A673 (cell line): ENCODE measurements around the gene GZF1. TPM values are rescaled to one million over a fixed set of nuclear protein-coding genes. Genes with fewer than 3 reads are reported as not detected.

Source experiments
- BruUV-seq: library from RNA; stranded (reverse); fragments of 400-500 nt; replicated peaks from 2 replicates; lab custom pipeline; 2021; lab: Mats Ljungman, UMichigan
- CTCF ChIA-PET: fragments of 300-600 bp; sonication (Branson Sonifier 250); formaldehyde crosslinking; loops from one replicate; lab custom pipeline; 2022; ENCODE audit warnings: antibody characterized with exemption; lab: Charles Lee
- POLR2A ChIA-PET: fragments of 300-600 bp; sonication (Branson Sonifier 250); formaldehyde crosslinking; loops from one replicate; lab custom pipeline; 2022; ENCODE audit warnings: antibody characterized with exemption; ENCODE audit not compliant: low non-redundant PET; lab: Charles Lee
- DNase-seq: peaks from one replicate; pipeline ENCODE4 v3.0.0-alpha.2; 2015; ENCODE audit warnings: low spot score
- H3K27ac ChIP-seq: fragments of 200-600 bp; sonication (generic); 2 replicates; pipeline ENCODE4 v1.5.1; 2016; ENCODE audit warnings: mixed run types, low read depth, mild to moderate bottlenecking, mixed read lengths, antibody characterized with exemption, low read length; ENCODE audit not compliant: poor library complexity, severe bottlenecking
- H3K27me3 ChIP-seq: fragments of 200-600 bp; sonication (generic); replicated peaks from 2 replicates; pipeline ENCODE4 v1.6.1; 2017; ENCODE audit warnings: mixed run types, low read depth, mild to moderate bottlenecking, mixed read lengths, antibody characterized with exemption, low read length; ENCODE audit not compliant: insufficient read depth, poor library complexity
- H3K36me3 ChIP-seq: fragments of 200-600 bp; sonication (generic); 2 replicates; pipeline ENCODE4 v1.6.1; 2016; ENCODE audit warnings: mixed run types, mild to moderate bottlenecking, mixed read lengths, antibody characterized with exemption, low read length; ENCODE audit not compliant: insufficient read depth, poor library complexity, severe bottlenecking
- H3K4me1 ChIP-seq: fragments of 200-600 bp; sonication (generic); 2 replicates; pipeline ENCODE4 v1.6.1; 2017; ENCODE audit warnings: mixed run types, mild to moderate bottlenecking, mixed read lengths, antibody characterized with exemption, low read length; ENCODE audit not compliant: insufficient read depth, poor library complexity, severe bottlenecking
- H3K4me3 ChIP-seq: fragments of 200-600 bp; sonication (generic); 2 replicates; pipeline ENCODE4 v1.5.1; 2016; ENCODE audit warnings: low read depth, mixed run types, mild to moderate bottlenecking, mixed read lengths, low read length; ENCODE audit not compliant: poor library complexity, severe bottlenecking
- H3K9me3 ChIP-seq: fragments of 200-600 bp; sonication (generic); 2 replicates; pipeline ENCODE4 v1.6.1; 2016; ENCODE audit warnings: mixed run types, low read depth, mild to moderate bottlenecking, mixed read lengths, antibody characterized with exemption, low read length; ENCODE audit not compliant: poor library complexity, severe bottlenecking
- EZH2 ChIP-seq: fragments of 200-600 bp; sonication (generic); IDR thresholded peaks from 2 replicates; pipeline ENCODE4 v1.6.1; 2017; ENCODE audit warnings: borderline replicate concordance, low read depth, mild to moderate bottlenecking, mixed read lengths, antibody characterized with exemption, low read length; ENCODE audit not compliant: poor library complexity, severe bottlenecking
- intact Hi-C: fragments of 100-400 bp; cut with micrococcal nuclease; formaldehyde crosslinking; loops from one replicate; pipeline ENCODE4 v1.10.0; 2022; ENCODE audit not compliant: unreplicated experiment
- total RNA-seq: library from RNA; stranded (reverse); gene quantifications from 2 replicates; pipeline ENCODE4 v1.2.3, GENCODE V29; 2021
- TF ChIP-seq, protein P1 (sequence below): fragments of 300-800, 200-600 bp; sonication (generic); conservative IDR thresholded peaks from 2 replicates; pipeline ENCODE4 v1.5.1; 2017; ENCODE audit warnings: low read depth, mild to moderate bottlenecking, antibody characterized with exemption, low read length, moderate library complexity, mixed read lengths

The GZF1 gene
- total RNA-seq, 1 experiment from 2014 or later = 13.7 TPM

GRCh38 chr20:23403751-23404150 is 41.8 kb downstream of the GZF1 start:
- H3K27ac ChIP-seq = no peak overlapping the region
- no peak for DNase-seq
- POLR2A ChIA-PET = no interaction called here
- H3K4me1 ChIP-seq = no peaks in the 10 kb centered on the region
- CTCF ChIA-PET = no interaction called here
- TF ChIP-seq, protein P1, sequence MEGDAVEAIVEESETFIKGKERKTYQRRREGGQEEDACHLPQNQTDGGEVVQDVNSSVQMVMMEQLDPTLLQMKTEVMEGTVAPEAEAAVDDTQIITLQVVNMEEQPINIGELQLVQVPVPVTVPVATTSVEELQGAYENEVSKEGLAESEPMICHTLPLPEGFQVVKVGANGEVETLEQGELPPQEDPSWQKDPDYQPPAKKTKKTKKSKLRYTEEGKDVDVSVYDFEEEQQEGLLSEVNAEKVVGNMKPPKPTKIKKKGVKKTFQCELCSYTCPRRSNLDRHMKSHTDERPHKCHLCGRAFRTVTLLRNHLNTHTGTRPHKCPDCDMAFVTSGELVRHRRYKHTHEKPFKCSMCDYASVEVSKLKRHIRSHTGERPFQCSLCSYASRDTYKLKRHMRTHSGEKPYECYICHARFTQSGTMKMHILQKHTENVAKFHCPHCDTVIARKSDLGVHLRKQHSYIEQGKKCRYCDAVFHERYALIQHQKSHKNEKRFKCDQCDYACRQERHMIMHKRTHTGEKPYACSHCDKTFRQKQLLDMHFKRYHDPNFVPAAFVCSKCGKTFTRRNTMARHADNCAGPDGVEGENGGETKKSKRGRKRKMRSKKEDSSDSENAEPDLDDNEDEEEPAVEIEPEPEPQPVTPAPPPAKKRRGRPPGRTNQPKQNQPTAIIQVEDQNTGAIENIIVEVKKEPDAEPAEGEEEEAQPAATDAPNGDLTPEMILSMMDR = no peak
- no peak for TF ChIP-seq EZH2
- no peaks in the 10 kb centered on the region for H3K27me3 ChIP-seq
- H3K4me3 ChIP-seq = no peak overlapping the region
- H3K9me3 ChIP-seq = no peaks in the 10 kb centered on the region
- BruUV-seq = no TSS peak
- H3K36me3 ChIP-seq = no peaks in the 10 kb centered on the region
- intact Hi-C loops = no loop called here

DNA sequence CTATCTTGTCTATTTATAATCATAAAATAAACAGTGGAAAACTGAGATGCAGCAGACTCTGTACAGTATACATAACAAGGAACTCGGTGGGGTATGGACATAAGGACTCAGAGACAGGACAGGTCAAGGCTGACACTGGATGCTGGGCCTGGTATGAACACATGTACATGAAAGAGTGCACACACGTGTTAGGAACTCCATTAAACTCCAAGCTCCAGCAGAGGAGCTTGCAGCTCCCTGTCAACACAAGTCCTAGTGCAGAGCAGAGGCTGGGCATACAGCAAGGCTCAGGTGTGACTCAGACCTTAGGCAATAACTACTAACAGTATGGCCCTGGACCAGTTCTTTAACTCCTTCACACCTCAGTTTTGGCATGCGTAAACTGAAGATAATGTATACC is 42.2 kb downstream of the GZF1 start:
- Histone ChIP-seq H3K9me3 (no peaks in the 10 kb centered on the region), H3K36me3 (no peaks in the 10 kb centered on the region), H3K27ac (no peak overlapping the region), H3K4me3 (no peak overlapping the region), H3K27me3 (no peaks in the 10 kb centered on the region), H3K4me1 (no peaks in the 10 kb centered on the region)
- POLR2A ChIA-PET = no interaction called here
- no peak for DNase-seq
- intact Hi-C loops = no loop called here
- TF ChIP-seq EZH2 = no peak
- TF ChIP-seq, protein P1 = no peak
- CTCF ChIA-PET = no interaction called here
- BruUV-seq = no TSS peak

GRCh38 chr20:23406880-23407279 is 44.9 kb downstream of the GZF1 start:
- TF ChIP-seq EZH2 = no peak
- TF ChIP-seq, protein P1 = no peak

More at GRCh38 chr20:23406880-23407279, 44.9 kb downstream of the GZF1 start:
- no peak overlapping the region for H3K4me3 ChIP-seq
- intact Hi-C loops = no loop called here
- no TSS peak for BruUV-seq
- H3K27ac ChIP-seq = no peak overlapping the region
- ChIA-PET CTCF (no interaction called here), POLR2A (no interaction called here)
- peaks cover 11% of the 10 kb centered on the region for H3K4me1 ChIP-seq
- no peaks in the 10 kb centered on the region for H3K9me3 ChIP-seq
- DNase-seq = no peak
- H3K27me3 ChIP-seq = no peaks in the 10 kb centered on the region
- no peaks in the 10 kb centered on the region for H3K36me3 ChIP-seq
